Inflammatory macrophage (primary cell): ENCODE measurements around the gene DAB2.

Experiments used
- DNase-seq, 2 donors: peaks; one replicate each; pipeline ENCODE4 v3.0.0-alpha.2; 2020 to 2022

Gene DAB2

DNA sequence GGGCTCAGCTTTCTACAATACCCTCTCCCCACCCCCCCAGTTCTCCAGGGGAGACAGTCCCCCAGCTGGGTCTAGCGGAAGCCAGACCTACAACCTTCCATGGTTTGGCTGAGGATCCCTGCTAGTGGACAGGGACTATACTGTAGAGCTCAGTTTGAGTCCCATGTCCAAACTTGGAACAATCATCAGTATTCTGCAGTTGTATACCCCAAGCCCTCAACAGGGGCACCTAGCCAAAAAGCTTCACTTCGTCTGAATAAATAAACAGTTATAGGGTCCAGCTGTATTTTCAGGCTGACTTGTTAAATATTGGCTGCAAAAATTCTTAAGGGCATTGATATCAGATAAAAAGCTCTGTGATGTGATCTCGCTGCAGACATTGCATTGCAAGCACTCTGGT is 45.1 kb downstream of the DAB2 start:
- no peak for DNase-seq

DNA sequence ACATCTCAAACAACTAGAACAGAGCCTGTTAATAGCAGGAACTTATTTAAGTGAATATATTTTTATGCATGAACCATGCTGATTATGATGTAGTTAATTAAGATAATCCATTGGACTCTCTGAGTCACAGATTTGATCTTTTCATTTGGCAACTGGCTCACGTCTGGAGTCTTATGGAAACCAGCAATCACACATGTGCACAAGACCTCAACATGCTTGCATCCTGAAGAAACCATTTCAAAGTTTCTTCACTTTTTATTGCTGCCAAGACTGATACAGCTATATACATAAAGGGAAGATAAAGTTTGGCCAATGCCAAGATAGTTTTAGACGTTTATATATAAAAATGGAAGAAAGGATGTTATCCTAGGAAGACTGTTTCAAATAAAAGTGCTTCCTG is 47.2 kb downstream of the DAB2 start:
- no peak for DNase-seq

DNA sequence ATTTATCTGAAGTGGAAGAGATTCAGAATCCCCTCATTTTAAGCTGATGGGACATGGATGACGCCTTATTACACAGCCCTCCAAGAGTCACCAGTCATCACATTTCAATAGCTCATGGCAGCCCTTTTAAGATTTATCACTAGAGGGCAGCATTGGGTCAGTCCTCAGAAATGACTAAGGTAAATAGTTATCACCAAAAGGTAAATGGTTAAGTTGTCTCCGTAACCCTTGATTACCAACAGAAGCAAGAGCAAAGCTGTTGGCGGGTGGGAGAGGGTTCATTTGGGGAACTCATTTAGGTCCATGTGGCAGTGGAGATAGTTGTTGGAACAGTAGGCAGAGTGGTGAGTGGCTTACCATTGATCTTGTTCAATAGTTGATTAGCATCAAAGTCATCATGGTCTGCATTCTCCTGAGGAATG is 48.5 kb downstream of the DAB2 start:
- DNase-seq = peak; percentile 67 to 71

GRCh38 chr5:39373791-39374190 is 51.0 kb downstream of the DAB2 start:
- no peak for DNase-seq

DNA sequence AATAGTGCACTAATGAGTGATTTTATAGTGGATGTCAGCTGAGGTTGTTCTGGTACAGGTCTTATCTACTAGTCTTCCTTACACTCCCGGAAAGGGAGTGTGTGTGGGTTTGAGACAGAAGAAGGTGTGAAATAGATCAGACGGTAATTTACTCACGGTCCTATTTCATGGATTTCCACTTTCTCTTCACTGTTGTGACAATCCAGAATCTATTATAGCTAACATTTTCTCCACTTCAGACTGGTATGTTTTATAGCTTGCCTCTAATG is 53.5 kb downstream of the DAB2 start:
- DNase-seq = no peak

DNA sequence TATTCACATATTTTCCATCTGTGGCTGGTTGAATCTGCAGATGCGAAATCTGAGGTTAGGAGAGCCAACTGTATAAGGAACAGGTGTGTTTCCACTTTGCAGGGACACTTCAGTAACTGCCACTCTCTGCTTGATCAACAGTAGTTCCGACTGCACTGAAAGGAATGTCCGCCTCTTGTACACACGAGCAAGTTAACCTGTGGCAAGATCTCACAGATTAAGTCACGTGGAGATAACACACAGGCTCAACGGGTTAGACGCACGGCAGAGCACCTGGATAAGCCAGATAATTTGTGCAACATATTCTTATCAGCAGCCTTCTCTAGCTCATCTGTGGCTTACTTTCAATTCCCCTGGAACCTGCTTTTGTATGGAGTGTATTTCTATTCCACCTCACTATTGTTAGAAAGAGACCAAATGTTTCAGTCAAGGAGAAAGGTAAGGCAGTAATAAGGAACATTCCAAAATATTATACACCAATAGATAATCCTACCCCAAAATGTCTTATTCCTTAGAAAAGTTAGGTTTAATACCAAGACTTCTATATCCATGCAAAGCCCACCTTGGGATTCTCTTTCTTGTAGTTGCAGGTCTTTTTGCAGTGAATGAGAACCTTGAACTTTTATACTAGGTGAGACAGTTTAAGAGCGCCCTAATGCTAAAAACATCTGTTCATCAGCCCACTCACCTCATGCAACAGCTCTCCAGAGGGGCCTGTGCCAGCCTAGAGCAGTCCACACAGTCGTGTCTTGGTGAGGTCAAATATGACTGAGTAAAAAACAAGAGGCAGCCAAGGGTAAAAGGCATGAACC is 54.0 kb downstream of the DAB2 start:
- DNase-seq = no peak

- no peak for DNase-seq
These were observed 55.5 kb downstream of the DAB2 start for GRCh38 chr5:39369123-39369815.

GRCh38 chr5:39368116-39368515 is 56.7 kb downstream of the DAB2 start:
- DNase-seq = peak in 1 of 2 donors; percentile 2

DNA sequence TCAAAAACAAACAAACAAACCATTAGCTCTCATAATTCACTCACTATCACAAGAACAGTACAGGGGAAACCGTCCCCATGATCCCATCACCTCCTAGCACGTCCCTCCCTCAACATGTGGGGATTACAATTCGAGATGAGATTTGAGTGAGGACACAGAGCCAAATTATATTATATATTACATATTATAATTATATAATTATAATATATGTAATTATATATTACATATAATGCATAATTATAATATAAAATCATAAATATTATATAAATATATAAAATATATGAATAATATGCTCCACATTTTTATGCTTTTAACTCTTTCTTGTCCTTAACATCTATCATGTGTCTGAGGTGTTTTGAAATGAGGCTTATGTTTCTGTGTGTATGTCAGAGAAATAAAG is 57.1 kb downstream of the DAB2 start:
- DNase-seq = no peak

DNA sequence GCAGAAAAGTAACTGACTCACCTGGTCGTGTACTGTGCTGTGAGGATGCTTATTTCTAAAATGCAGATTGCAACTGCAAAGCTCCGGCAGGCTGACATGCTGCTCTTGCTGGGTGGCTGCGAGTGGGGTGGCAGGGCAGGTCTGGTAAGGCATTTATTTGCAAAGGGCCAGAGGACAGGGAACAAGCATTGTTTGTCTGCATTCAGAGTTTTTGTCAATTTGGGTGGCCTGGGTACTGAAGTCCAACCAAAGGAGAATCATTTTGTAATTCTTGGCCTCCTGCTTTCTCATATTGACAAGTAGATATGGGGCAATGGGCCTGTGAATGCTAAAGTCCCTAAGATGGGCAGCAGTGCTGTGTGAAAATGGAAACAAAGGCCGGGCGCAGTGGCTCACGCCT is 60.4 kb downstream of the DAB2 start, which contains the start of gene C9:
C9 (minus strand) TSS at position 129 of the 400 bp plus-strand sequence; CDS start at position 98, 31 bp downstream.
- DNase-seq = peak in 1 of 2 donors; percentile 2

DNA sequence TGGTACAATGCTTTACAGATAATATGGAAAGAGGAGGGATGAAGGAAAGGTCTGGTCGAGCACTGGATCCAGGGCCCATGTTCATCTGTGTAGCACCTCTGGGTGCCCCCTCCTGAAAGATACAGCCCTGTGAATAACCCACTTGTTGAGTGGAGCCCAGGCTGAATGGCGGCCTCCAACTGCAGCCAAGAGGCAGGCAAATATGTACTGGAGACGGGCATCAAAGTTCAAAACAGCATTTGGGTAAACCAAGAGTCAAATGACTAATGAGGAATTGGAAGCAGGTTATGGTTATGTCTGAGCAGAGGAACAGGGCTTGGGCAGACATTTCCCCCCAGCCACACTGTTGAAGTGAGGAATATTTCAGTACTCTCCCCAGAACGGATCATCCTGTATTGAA is 61.6 kb downstream of the DAB2 start:
- DNase-seq = no peak

DNA sequence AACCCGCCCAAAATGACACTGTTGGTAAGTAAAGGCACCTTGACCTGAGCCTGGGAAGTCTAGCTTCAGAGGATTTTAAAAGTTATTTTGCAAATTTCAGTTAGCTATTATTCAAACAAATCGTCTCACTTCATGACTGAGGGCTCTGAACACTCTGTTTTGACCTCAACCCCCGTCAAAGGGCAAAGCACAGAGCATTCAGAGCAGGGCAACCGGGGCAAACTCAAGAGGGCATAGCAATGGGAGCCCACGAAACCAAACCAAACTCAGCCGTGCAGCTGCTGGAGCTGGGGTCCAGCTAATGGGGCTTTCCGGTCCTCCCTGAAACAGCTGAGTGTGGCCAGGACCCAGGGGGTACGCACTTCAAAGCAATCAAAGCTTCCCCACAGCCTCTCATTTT is 62.1 kb downstream of the DAB2 start:
- DNase-seq = peak in 1 of 2 donors; percentile 2

DNA sequence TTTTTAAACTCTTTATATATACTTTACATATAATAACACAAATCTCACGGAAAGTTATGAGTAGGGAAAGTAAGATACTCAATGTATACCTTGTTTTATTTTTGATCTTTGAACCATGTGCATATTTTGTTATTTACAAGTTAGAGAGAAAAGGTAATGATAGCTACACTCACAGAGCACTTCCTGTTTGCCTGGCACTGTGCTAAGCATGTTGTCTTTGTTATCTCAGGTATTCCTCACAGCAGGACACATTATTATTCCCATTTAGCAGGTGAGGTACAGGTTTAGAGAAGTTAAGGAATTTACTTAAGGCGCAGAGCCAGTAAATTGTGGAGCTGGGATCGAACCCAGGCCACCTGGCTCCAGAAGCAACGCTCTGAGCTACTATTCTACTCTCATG is 63.5 kb downstream of the DAB2 start:
- DNase-seq = no peak

DNA sequence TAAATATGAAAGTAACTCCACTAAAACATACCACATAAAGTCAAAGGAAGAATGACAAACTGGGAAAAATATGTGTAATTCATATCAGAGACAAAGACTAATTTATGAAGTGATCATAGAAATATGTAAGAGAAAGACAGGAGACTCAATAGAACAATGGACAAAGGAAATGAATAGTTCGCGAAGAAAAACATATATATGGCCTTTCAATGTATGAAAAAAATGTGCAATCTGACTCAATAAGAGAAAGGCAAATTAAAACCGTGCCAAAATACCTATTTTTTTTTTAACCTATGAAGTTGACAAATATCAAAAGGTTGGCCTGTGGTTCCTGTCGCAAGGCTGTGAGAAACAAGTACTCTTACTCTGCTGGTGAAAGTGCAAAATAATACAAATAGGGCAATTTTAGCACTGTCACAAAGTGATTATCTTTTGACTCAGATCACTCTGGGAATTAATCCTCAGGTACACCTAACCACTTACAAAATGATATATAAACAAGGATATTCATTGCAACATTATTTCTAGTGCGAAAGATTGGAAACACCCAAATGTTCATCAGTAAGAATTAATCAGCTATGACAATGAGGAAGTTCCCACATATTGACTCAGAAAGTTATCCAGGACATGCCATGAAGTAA is 64.2 kb downstream of the DAB2 start:
- no peak for DNase-seq

DNA sequence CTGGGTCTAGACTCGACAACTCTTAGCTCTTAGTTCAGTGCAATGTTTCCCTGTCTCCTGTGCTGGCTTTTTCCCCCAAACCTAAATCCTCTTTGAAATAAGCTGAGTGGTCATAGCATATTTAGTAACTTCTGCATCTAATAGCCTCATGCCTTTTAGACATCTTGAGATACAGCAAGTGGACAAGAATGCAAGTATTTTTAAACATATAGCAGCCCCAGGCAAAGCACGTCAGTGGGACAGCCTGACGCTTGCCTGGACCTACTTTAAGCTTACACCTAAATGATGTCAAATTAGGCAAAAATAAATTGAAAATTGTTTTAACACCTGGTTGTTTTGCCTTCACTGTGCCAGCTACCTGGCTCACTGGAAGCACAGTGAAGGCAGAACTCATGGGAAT is 68.5 kb downstream of the DAB2 start:
- no peak for DNase-seq

DNA sequence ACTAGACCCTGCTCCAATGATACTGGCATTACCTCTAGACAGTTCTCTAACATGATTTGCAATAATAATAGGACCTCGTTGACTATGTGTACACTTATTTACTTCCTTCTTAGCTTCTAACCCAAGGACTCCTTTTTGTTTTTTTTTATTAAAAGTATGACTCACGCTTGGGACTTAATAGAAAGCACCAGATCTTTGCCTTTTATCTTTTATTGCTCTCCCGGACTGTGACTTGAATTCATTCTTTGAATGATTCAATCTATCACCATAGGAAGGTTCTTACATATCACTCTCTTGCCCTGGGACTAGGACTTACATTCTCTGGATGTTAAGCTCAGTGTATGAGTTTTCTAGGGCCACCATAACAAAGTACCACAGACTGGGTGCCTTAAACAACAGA is 69.5 kb downstream of the DAB2 start:
- DNase-seq = no peak

DNA sequence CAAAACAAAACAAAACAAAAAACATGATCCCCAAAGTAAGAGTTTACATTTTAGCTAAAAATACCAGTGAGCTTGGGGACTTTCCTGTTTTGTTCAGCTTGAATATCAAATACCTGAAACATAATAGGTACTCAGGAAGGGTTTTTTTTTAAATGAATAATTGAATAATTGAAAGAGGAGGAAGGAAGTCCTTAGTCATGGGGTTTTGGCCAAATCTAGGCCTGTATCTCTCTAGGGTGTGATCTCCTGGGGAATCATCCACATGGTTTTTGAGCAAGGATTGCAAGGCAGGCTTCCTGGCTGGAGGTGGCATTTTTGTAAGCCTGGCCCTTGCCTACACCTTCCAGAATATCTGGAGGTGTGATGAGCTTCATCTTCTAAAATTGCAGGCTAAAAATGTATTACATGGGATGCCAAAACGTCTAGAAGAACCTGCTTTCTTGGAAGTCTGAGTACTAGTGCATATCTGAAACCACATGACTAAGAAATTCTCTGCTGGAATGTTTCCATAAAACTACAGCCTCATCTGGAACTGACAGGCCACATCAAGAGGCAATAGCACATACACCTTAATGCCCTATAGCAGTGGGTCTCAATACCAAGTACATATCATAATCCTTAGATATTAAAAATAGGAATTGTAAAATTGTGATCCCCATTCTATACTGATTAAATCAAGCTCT is 70.9 kb downstream of the DAB2 start:
- DNase-seq = no peak

- DNase-seq = no peak
These were observed 71.8 kb downstream of the DAB2 start for GRCh38 chr5:39352951-39353350.

DNA sequence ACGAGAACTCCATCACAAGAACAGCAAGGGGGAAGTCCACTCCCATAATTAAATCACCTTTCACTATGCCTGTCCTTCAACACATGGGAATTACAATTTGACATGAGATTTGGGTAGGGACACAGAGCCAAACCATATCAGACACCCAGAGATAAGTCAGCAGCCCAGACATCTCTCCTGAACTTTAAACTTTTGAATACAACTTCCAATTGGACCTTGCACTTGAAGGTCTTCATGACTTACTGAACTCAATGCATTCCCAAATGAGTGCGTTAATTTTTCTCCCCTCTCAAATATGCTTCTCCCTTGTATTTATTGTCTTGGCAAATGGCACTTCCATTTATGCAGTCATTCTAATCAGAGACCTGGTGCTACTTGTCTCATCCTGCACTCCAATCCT is 72.6 kb downstream of the DAB2 start:
- DNase-seq = no peak

GRCh38 chr5:39349484-39349883 is 75.3 kb downstream of the DAB2 start:
- no peak for DNase-seq

DNA sequence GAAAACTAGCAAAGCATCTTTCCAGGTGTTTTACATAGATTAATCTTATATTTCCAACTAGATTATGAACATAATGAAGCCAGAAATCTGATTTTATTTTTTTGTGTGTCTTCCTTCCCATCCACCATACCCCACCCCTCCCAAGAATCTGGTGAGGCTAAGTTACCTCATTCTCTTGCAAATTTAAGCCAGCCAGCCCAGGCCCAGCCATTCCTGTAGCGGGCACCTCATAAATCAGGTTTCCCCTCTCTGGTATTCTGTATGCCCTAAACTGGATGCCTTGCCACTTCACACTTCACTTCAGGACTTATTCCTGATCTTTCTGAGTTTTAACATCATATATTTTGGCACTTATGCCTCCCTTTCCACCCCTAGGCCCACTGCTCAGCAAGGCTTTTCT is 82.3 kb downstream of the DAB2 start:
- DNase-seq = no peak

DNA sequence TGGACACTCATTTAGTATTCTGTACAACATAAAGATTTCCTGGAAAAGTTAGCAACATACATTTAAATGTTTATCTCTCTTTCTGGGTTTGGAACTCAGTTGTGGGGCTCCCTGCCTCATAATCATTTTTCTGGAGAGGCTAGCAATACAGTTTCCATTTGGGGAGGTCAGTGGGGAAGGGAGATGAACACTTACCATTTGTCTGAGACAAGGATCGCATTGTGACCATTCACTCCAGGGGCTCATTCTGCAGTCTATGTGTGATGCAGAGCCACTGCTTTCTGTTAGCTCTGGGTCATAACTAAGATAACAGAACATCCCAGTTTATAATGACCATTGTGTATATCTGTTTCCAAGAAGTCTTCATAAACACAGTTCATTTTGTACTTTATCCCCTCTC is 82.9 kb downstream of the DAB2 start:
- DNase-seq = no peak

DNA sequence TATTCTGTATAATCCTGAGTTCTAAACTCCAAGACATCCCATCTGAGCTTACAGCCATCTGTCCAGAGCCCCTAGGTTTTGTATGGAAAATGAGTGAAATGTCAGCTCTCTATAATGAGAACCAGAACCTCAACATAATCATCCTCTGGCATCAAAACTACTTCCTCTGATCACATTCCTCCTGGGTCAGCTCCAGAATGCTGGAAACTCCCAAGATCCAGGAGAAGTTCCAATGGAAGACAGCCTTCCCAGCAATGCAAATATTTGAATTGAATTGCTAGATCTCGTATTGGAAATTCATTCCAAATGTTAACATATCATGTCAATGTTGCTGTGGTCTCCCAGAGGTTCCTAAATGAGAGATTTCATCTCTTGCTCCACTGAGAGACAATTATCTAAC is 84.3 kb downstream of the DAB2 start:
- no peak for DNase-seq
